ENCODE results near the gene ATG16L2. TPM values are rescaled to one million over a fixed set of nuclear protein-coding genes. Genes with fewer than 3 reads are reported as not detected.

ATG16L2 gene
- total and polyA plus RNA-seq, 10 of the 15 experiments (the other 5 are each of a cell fraction or from before 2014, with no cell fraction given), result 1.9 to 67.7 (median 30.4) TPM

DNA sequence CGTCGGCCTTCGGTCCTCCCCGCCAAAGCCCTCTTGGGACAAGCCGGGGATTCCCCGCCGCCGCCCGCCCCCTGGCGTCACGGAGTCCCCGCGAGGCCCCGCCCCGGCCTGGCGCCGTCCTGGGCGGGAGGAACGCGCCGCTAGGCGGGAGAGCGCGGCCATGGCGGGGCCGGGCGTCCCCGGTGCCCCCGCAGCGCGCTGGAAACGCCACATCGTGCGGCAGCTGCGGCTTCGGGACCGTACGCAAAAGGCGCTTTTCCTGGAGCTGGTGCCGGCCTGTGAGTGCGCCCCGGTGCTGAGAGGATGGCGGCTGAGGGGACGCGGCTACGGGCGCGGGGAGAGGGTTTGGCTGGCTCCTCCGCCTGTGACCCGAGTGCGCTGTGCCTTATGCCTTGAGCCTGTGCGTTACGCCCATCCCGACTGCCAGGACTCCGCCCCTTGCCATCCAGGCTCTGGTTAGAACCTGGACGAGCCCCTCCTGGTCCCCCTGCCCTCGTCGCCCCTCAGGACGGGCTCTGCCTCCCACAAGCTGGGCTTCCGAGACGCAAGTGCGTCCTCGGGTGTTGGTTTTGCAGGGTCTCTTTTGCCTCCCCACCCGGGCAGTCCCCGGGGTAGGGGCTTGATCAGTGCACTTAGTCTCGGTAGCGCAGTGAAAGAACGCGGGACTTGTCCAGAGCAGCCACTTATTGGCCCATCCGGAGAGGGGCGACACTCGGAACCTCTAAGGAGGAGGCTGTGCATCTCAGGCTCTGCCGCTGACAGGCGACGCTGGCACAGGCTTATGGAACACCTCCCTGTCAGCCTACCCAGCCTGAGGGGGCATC is at the start of gene ATG16L2 (continued):
- TF ChIP-seq, protein P1, sequence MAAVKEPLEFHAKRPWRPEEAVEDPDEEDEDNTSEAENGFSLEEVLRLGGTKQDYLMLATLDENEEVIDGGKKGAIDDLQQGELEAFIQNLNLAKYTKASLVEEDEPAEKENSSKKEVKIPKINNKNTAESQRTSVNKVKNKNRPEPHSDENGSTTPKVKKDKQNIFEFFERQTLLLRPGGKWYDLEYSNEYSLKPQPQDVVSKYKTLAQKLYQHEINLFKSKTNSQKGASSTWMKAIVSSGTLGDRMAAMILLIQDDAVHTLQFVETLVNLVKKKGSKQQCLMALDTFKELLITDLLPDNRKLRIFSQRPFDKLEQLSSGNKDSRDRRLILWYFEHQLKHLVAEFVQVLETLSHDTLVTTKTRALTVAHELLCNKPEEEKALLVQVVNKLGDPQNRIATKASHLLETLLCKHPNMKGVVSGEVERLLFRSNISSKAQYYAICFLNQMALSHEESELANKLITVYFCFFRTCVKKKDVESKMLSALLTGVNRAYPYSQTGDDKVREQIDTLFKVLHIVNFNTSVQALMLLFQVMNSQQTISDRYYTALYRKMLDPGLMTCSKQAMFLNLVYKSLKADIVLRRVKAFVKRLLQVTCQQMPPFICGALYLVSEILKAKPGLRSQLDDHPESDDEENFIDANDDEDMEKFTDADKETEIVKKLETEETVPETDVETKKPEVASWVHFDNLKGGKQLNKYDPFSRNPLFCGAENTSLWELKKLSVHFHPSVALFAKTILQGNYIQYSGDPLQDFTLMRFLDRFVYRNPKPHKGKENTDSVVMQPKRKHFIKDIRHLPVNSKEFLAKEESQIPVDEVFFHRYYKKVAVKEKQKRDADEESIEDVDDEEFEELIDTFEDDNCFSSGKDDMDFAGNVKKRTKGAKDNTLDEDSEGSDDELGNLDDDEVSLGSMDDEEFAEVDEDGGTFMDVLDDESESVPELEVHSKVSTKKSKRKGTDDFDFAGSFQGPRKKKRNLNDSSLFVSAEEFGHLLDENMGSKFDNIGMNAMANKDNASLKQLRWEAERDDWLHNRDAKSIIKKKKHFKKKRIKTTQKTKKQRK (IDR thresholded peaks at IDR 0.05; ENCODE audit: low read depth, low read length), result no peak
- TF ChIP-seq, protein P2, sequence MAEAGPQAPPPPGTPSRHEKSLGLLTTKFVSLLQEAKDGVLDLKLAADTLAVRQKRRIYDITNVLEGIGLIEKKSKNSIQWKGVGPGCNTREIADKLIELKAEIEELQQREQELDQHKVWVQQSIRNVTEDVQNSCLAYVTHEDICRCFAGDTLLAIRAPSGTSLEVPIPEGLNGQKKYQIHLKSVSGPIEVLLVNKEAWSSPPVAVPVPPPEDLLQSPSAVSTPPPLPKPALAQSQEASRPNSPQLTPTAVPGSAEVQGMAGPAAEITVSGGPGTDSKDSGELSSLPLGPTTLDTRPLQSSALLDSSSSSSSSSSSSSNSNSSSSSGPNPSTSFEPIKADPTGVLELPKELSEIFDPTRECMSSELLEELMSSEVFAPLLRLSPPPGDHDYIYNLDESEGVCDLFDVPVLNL (IDR thresholded peaks at IDR 0.05; ENCODE audit: low read depth, low read length), result peak; percentile 68
- TF ChIP-seq CREB1 (IDR thresholded peaks at IDR 0.05; ENCODE audit: low read depth) (no peak), STAT3 (IDR thresholded peaks at IDR 0.05; ENCODE audit: low read depth, low read length) (no peak), BMI1 (IDR thresholded peaks at IDR 0.05; ENCODE audit: borderline replicate concordance) (no peak), CBFB (IDR thresholded peaks at IDR 0.05; ENCODE audit: low read depth) (0 out of 2 replicates have a peak, but pooled peaks have one; percentile 6), SRF (IDR thresholded peaks at IDR 0.05; ENCODE audit: low read depth in 2 of 2, low read length in 2 of 2) (0 out of 4 replicates have a peak, but pooled peaks of 1 of the 2 experiments have one; percentile 7), YY1 (IDR thresholded peaks at IDR 0.05; ENCODE audit: low read depth, low read length) (peak; percentile 94), SMAD5 (IDR thresholded peaks at IDR 0.05; ENCODE audit: low read depth) (0 out of 2 replicates have a peak, but pooled peaks have one; percentile 23), NR2F1 (conservative IDR thresholded peaks at IDR 0.05) (peak; percentile 67; the same call in 1 of the 2 replicates), LARP7 (IDR thresholded peaks at IDR 0.05) (peak; percentile 69; the same call in 1 of the 2 replicates), EP300 (IDR thresholded peaks at IDR 0.05; ENCODE audit: borderline replicate concordance in 1 of 2, control insufficient read depth in 1 of 2, low read depth in 2 of 2, low read length in 2 of 2) (0 out of 4 replicates have a peak, but pooled peaks of 1 of the 2 experiments have one; percentile 3), SREBF1 (IDR thresholded peaks at IDR 0.05; ENCODE audit: low read length) (no peak), DPF2 (IDR thresholded peaks at IDR 0.05) (peak; percentile 66; the same call in 1 of the 2 replicates), ASH2L (IDR thresholded peaks at IDR 0.05; ENCODE audit: borderline replicate concordance, low read depth) (no peak), NBN (IDR thresholded peaks at IDR 0.05) (0 out of 2 replicates have a peak, but pooled peaks have one; percentile 12), BACH1 (IDR thresholded peaks at IDR 0.05; ENCODE audit: borderline replicate concordance) (peak; percentile 35; the same call in 1 of the 2 replicates), RB1 (IDR thresholded peaks at IDR 0.05; ENCODE audit: borderline replicate concordance) (peak; percentile 97), POLR2AphosphoS5 (IDR thresholded peaks at IDR 0.05; ENCODE audit: low read length) (peak; percentile 25), POU2F2 (IDR thresholded peaks at IDR 0.05; ENCODE audit: borderline replicate concordance, low read depth, low read length) (peak; percentile 61; the same call in 1 of the 3 replicates)
- TF ChIP-seq, protein P3, sequence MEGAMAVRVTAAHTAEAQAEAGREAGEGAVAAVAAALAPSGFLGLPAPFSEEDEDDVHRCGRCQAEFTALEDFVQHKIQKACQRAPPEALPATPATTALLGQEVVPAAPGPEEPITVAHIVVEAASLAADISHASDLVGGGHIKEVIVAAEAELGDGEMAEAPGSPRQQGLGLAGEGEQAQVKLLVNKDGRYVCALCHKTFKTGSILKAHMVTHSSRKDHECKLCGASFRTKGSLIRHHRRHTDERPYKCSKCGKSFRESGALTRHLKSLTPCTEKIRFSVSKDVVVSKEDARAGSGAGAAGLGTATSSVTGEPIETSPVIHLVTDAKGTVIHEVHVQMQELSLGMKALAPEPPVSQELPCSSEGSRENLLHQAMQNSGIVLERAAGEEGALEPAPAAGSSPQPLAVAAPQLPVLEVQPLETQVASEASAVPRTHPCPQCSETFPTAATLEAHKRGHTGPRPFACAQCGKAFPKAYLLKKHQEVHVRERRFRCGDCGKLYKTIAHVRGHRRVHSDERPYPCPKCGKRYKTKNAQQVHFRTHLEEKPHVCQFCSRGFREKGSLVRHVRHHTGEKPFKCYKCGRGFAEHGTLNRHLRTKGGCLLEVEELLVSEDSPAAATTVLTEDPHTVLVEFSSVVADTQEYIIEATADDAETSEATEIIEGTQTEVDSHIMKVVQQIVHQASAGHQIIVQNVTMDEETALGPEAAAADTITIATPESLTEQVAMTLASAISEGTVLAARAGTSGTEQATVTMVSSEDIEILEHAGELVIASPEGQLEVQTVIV (IDR thresholded peaks at IDR 0.05; ENCODE audit: borderline replicate concordance, partially characterized antibody), result no peak
- TF ChIP-seq, protein P4, sequence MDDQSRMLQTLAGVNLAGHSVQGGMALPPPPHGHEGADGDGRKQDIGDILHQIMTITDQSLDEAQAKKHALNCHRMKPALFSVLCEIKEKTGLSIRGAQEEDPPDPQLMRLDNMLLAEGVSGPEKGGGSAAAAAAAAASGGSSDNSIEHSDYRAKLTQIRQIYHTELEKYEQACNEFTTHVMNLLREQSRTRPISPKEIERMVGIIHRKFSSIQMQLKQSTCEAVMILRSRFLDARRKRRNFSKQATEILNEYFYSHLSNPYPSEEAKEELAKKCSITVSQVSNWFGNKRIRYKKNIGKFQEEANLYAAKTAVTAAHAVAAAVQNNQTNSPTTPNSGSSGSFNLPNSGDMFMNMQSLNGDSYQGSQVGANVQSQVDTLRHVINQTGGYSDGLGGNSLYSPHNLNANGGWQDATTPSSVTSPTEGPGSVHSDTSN (IDR thresholded peaks at IDR 0.05; ENCODE audit: insufficient replicate concordance, low read depth, low read length), result no peak
